Lower leg skin (tissue), 4 donors: ENCODE measurements around the gene SFT2D1. TPM values are rescaled to one million over a fixed set of nuclear protein-coding genes. Genes with fewer than 3 reads are reported as not detected.
A peak's percentile ranks its signal among the peaks of the same experiment; 100 is the strongest.

Experiments used
- DNase-seq, 2 donors: peaks; one replicate each; pipeline ENCODE4 v3.0.0-alpha.2; 2019; ENCODE audit warnings: low spot score in 2 of 2
- H3K4me3 ChIP-seq: fragments of 200-600 bp; sonication (generic); 2 replicates; pipeline ENCODE4 v1.5.1; 2017; ENCODE audit warnings: mild to moderate bottlenecking, low read depth; ENCODE audit not compliant: poor library complexity, severe bottlenecking
- CTCF ChIP-seq, 3 donors: fragments of 450-650 bp; IDR thresholded peaks; one replicate each; pipeline ENCODE4 v1.5.1; 2016; ENCODE audit warnings: antibody characterized with exemption in 3 of 3, mild to moderate bottlenecking in 3 of 3, moderate library complexity in 2 of 3
- POLR2A ChIP-seq, 2 donors: fragments of 450-650 bp; IDR thresholded peaks; one replicate each; pipeline ENCODE4 v1.6.1; 2016 to 2017; ENCODE audit warnings: antibody characterized with exemption in 2 of 2, mild to moderate bottlenecking in 1 of 2, moderate library complexity in 1 of 2
- WGBS, 2 donors: methylation state at CpG; one replicate each; pipeline ENCODE4 v1.1.5; 2018; 5-methylcytosine and 5-hydroxymethylcytosine counted together
- intact Hi-C: fragments of 100-400 bp; cut with DNase I; formaldehyde crosslinking; loops from one replicate; pipeline ENCODE4 v1.15.0; 2023; ENCODE audit warnings: low total_unique reads
- total RNA-seq, 4 donors: library from RNA; depleted of rRNA; stranded (reverse); fragments of >200 nt; gene quantifications; one replicate each; pipeline ENCODE4 v1.1.0, GENCODE V29; 2016

SFT2D1 gene
- total RNA-seq, 4 donors from 2014 or later: 23.6 to 42.9 (median 31.9) TPM

DNA sequence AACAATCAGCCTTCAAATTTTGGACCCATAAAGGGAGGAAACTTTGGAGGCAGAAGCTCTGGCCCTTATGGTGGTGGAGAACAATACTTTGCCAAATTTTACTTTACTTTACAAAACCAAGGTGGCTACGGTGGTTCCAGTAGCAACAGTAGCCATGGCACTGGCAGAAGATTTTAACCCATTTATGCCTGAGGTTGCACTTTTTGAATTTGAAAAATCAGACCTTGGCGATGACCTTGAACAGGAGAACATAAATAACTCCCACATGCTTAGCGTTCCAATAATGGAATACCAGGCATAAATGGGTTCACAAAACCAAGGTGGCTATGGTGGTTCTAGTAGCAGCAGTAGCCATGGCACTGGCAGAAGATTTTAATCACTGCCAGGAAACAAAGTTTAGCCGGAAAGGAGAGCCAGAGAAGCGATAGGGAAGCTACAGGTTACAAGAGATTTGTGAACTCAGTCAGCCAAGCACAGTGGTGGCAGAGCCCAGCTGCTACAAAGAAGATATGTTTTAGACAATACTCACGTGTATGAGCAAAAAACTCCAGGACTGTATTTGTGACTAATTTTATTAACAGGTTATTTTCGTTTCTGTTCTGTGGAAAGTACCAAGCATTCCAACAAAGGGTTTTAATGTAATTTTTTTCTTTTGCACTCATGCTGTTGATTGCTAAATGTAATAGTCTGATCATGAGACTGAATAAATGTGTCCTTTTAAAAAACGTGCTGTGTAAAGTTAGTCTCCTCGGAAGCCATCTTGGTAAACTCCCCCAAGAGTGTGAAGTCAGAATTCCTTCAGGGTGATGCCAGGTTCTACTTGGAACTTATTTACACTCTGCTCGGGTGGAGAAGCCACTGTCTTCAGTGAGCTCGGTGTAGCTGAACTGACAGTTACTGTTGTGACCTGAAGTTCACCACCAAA, 6.7 kb downstream of the SFT2D1 start:
- DNase-seq: no peak
- 80 to 81% methylated on average over 11 of the region's 11 CpGs for WGBS, 2 donors
- H3K4me3 ChIP-seq: no peak overlapping the region
- intact Hi-C loops: no loop called here
- no peak for TF ChIP-seq CTCF (IDR thresholded peaks at IDR 0.05)
- no peak for TF ChIP-seq POLR2A (IDR thresholded peaks at IDR 0.05)

DNA sequence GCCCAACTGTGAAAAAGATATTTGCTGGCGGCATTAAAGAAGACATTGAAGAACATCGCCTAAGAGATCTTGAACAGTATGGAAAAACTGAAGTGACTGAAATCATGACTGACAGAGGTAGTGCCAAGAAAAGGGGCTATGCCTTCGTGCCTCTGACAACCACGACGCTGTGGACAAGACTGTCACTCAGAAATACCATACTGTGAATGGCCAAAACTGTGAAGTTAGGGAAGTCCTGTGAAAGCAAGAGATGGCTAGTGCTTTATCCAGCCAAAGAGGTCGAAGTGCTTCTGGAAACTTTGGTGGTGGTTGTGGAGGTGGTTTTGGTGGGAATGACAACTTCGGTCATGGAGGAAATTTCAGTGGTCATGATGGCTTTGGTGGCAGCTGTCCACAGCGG, 7.5 kb downstream of the SFT2D1 start:
- H3K4me3 ChIP-seq: no peak overlapping the region
- WGBS, 2 donors: 95 to 98% methylated on average over 8 of the region's 8 CpGs
- TF ChIP-seq CTCF (IDR thresholded peaks at IDR 0.05) (no peak), POLR2A (IDR thresholded peaks at IDR 0.05) (no peak)
- intact Hi-C loops: no loop called here
- no peak for DNase-seq

GRCh38 chr6:166333172-166333995, 9.0 kb downstream of the SFT2D1 start:
- H3K4me3 ChIP-seq: no peak overlapping the region
- TF ChIP-seq POLR2A (IDR thresholded peaks at IDR 0.05) (no peak), CTCF (IDR thresholded peaks at IDR 0.05) (no peak)
- intact Hi-C loops: no loop called here
- 88 to 89% methylated on average over 23 of the region's 23 CpGs for WGBS, 2 donors
- no peak for DNase-seq

DNA sequence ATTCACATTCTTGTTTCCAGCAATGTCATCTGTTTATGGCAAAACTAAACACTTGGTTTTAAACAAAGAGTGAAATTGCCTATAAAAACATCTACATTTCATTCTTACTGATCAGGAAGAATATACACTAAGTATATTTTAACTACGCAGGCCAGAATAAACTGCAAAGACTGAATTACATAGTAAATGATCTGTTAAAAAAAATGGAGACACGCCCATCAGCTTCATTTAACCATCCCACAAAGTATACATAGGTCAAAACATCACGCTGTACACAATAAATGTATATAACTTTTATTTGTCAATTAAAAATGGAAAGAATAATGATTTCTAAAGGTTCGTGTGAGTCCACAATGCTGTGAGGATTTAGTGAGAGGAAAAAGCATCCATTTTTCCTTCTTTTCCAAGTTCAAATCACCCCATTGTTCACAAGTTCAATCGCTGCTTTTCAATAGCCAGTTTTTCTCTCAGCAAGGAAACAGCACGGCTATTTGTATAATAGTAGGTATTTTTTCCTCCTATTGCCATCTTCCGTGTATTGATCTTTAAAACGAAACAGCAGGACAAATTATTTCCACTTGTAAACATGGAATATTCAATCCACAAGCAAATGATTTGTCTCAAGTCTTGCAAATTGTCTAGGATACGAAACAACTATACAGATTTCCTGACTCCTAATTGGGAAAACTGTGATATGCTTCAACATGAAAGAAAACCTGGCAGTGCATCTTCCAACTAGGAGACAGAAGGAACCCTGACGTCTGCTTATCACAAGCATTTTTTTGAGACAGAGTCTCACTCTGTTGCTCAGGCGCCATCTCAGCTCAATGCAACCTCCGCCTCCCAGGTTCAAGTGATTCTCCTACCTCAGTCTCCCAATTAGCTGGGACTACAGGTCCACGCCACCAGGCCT, 10.6 kb downstream of the SFT2D1 start:
- intact Hi-C loops: no loop called here
- H3K4me3 ChIP-seq: no peak overlapping the region
- 83 to 88% methylated on average over 13 of the region's 13 CpGs for WGBS, 2 donors
- TF ChIP-seq CTCF (IDR thresholded peaks at IDR 0.05) (no peak), POLR2A (IDR thresholded peaks at IDR 0.05) (no peak)
- DNase-seq: no peak

DNA sequence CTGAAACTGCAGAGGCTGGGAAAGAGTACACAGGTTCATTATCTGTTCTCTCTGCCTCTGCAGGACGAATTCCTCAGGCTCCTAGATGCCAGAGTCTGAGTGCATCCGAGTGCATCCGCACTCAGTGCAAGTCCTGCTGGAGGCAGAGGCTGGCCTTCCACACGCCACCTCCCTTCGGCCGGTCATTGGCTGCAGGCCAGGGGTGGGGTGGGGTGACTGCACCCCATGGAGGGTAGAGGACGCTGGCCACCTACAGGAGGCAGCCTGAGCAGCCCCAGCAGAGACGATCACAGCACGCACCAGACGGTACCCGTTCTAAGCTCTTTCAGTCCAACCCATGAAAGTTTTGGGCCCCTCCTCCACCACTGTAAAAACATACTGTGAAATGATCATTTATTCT, 11.7 kb downstream of the SFT2D1 start:
- WGBS, 2 donors: 50 to 60% methylated on average over 11 of the region's 11 CpGs
- intact Hi-C loops: no loop called here
- H3K4me3 ChIP-seq: no peak overlapping the region
- peak in 1 of 3 donors; percentile 30 for TF ChIP-seq CTCF (IDR thresholded peaks at IDR 0.05)
- TF ChIP-seq POLR2A (IDR thresholded peaks at IDR 0.05): no peak
- DNase-seq: peak in 1 of 2 donors; percentile 84
